K562 (cell line): Measurements from ENCODE around the gene NTM. TPM values are rescaled to one million over a fixed set of nuclear protein-coding genes. Genes with fewer than 3 reads are reported as not detected.

Experiments
- ATAC-seq: fragments of 200-7000 bp; cut with Tn5 transposase; 3 replicates; pipeline ENCODE4 v1.9.1; 2020; ENCODE audit warnings: moderate library complexity
- BruUV-seq: library from RNA; stranded (reverse); fragments of 400-500 nt; replicated peaks from 2 replicates; lab custom pipeline; 2021; lab: Mats Ljungman, UMichigan
- CTCF ChIA-PET: fragments of 300-600 bp; formaldehyde crosslinking; extraction: SDS; loops from one replicate; lab custom pipeline; 2021; ENCODE audit warnings: low intra/inter-chr PET ratio; lab: Yijun Ruan, JAX
- POLR2A ChIA-PET: fragments of 300-600, 350-650 bp; sonication (Branson Sonifier 250); formaldehyde crosslinking; extraction: SDS; loops from one replicate; lab custom pipeline; 2021; ENCODE audit warnings: antibody characterized with exemption, inconsistent platforms; lab: Yijun Ruan, JAX
- DNase-seq, 4 experiments: peaks; one replicate each; pipeline versions ENCODE4 v3.0.0 to v3.0.0-alpha.2; 2011 to 2018; ENCODE audit warnings: low spot score in 3 of 4, mixed read lengths in 3 of 4; ENCODE audit errors: extremely low read depth in 1 of 4
- FAIRE-seq: peaks from 2 replicates; lab custom pipeline; 2011; peaks lifted over from hg19 to GRCh38; lab: Jason Lieb, UNC
- H2AFZ ChIP-seq: 2 replicates; pipeline ENCODE4 v1.6.0; 2011; ENCODE audit warnings: low read depth, low read length, control low read depth, inconsistent platforms
- H3K27ac ChIP-seq: fragments of 200-600 bp; 3 replicates; pipeline ENCODE4 v1.8.0; 2011; ENCODE audit warnings: low read depth, mild to moderate bottlenecking, control low read depth, inconsistent platforms, low read length, moderate library complexity, mixed read lengths; ENCODE audit errors: extremely low read depth
- H3K27me3 ChIP-seq, 2 experiments: fragments of 300-600 bp in 1 of 2; 2 replicates in 1 of 2; 3 replicates in 1 of 2; pipeline versions ENCODE4 v1.6.0 to v1.8.0; 2011; ENCODE audit warnings: inconsistent platforms in 2 of 2, low read length in 2 of 2, mild to moderate bottlenecking in 1 of 2, mixed read lengths in 1 of 2, moderate library complexity in 1 of 2; ENCODE audit not compliant: control insufficient read depth in 2 of 2, insufficient read depth in 2 of 2
- H3K36me3 ChIP-seq: fragments of 300-600 bp; 3 replicates; pipeline ENCODE4 v1.8.0; 2011; ENCODE audit warnings: mild to moderate bottlenecking, low read length, inconsistent platforms; ENCODE audit not compliant: control insufficient read depth, insufficient read depth
- H3K4me1 ChIP-seq, 2 experiments: fragments of 200-600 bp in 1 of 2; replicated peaks in 1 of 2; 2 replicates in 1 of 2; 3 replicates in 1 of 2; pipeline versions ENCODE4 v1.5.1 to v1.8.0; 2011; ENCODE audit warnings: inconsistent platforms in 2 of 2, low read length in 2 of 2, mild to moderate bottlenecking in 1 of 2, mixed read lengths in 1 of 2, moderate library complexity in 1 of 2; ENCODE audit not compliant: control insufficient read depth in 2 of 2, insufficient read depth in 2 of 2
- H3K4me2 ChIP-seq: 2 replicates; pipeline ENCODE4 v1.6.1; 2011; ENCODE audit warnings: low read length, control low read depth, inconsistent platforms, mixed read lengths; ENCODE audit not compliant: insufficient read depth
- H3K4me3 ChIP-seq: fragments of 200-600 bp; sonication (generic), shearing (Covaris generic); 2 replicates; pipeline ENCODE4 v1.5.1; 2016; ENCODE audit warnings: control low read depth, inconsistent platforms
- H3K79me2 ChIP-seq: fragments of 200-600 bp; 3 replicates; pipeline ENCODE4 v1.8.0; 2011; ENCODE audit warnings: low read length, inconsistent platforms; ENCODE audit not compliant: control insufficient read depth, insufficient read depth
- H3K9ac ChIP-seq, 2 experiments: 2 replicates each; pipeline versions ENCODE4 v1.6.0 to v1.6.1; 2011; ENCODE audit warnings: low read depth in 2 of 2, low read length in 2 of 2, control low read depth in 1 of 2, inconsistent platforms in 1 of 2, mild to moderate bottlenecking in 1 of 2, mixed read lengths in 1 of 2; ENCODE audit not compliant: insufficient read depth in 1 of 2
- H3K9me1 ChIP-seq: one replicate; pipeline ENCODE4 v1.6.0; 2011; ENCODE audit warnings: inconsistent platforms, mild to moderate bottlenecking, low read length, moderate library complexity; ENCODE audit not compliant: control insufficient read depth, insufficient read depth
- H3K9me3 ChIP-seq: replicated peaks from 2 replicates; pipeline ENCODE4 v1.5.1; 2011; ENCODE audit warnings: low read depth, low read length, inconsistent platforms; ENCODE audit not compliant: control insufficient read depth, insufficient read depth
- H4K20me1 ChIP-seq: replicated peaks from 2 replicates; pipeline ENCODE4 v1.6.1; 2011; ENCODE audit warnings: low read length, inconsistent platforms, mixed read lengths; ENCODE audit not compliant: control insufficient read depth, insufficient read depth
- BRD9 ChIP-seq: fragments of 450-650 bp; IDR thresholded peaks from 2 replicates; pipeline ENCODE4 v1.6.1; 2018; ENCODE audit warnings: low read depth; ENCODE audit not compliant: partially characterized antibody
- FOXK1 ChIP-seq: sonication (generic); formaldehyde crosslinking; IDR thresholded peaks from 2 replicates; pipeline ENCODE4 v1.8.0; 2022; ENCODE audit warnings: missing genetic modification reagents, mild to moderate bottlenecking, borderline replicate concordance
- IFI16 ChIP-seq: fragments of 250-450 bp; sonication (Bioruptor Pico); IDR thresholded peaks from 2 replicates; pipeline ENCODE4 v2.1.2; 2022; ENCODE audit warnings: mild to moderate bottlenecking, inconsistent platforms
- WGBS: fragments of 100-300 bp; shearing (Covaris generic); methylation state at CpG from one replicate; pipeline ENCODE4 v1.1.6; 2016; ENCODE audit warnings: low coverage, mixed read lengths; ENCODE audit not compliant: insufficient coverage; ENCODE audit errors: missing lambda C conversion rate; 5-methylcytosine and 5-hydroxymethylcytosine counted together
- in situ Hi-C: fragments of 300-500 bp; cut with MboI; formaldehyde crosslinking; loops from 4 replicates; pipeline ENCODE4 v1.15.0; 2018; ENCODE audit warnings: inconsistent platforms, mixed read lengths
- intact Hi-C: fragments of 100-400 bp; cut with micrococcal nuclease; formaldehyde crosslinking; loops from 2 replicates; pipeline ENCODE4 v1.14.2; 2022
- polyA plus RNA-seq, 8 experiments: library from polyadenylated mRNA; depleted of rRNA in 4 of 8; stranded (reverse) in 5 of 8; unstranded in 3 of 8; fragments of >200 nt; fragmentation: Nextera tagmentation in 2 of 8; fragmentation: Illumina TruSeq in 1 of 8; extraction: Ambion mirVana in 2 of 8; extraction: Trizol in 1 of 8; gene quantifications; 2 replicates each; pipeline versions ENCODE4 v1.2.1 to v1.2.3, GENCODE V29; 2011 to 2014; ENCODE audit warnings: inconsistent platforms in 1 of 8, missing spikeins in 1 of 8
- total RNA-seq, 7 experiments: library from RNA; depleted of rRNA in 6 of 7; stranded (reverse); fragments of >200 nt in 6 of 7; fragmentation: Illumina TruSeq in 2 of 7; extraction: Trizol in 2 of 7; gene quantifications; 2 replicates each; pipeline versions ENCODE4 v1.2.1 to v1.2.3, GENCODE V29; 2011 to 2021; ENCODE audit warnings: low replicate concordance in 1 of 7
- TF ChIP-seq, protein P1 (sequence below): fragments of 250-450 bp; sonication (Bioruptor Pico); IDR thresholded peaks from 2 replicates; pipeline ENCODE4 v1.8.0; 2022; ENCODE audit warnings: moderate library complexity, mild to moderate bottlenecking, inconsistent platforms
- TF ChIP-seq, protein P2 (sequence below): fragments of 250-450 bp; sonication (Bioruptor Pico); IDR thresholded peaks from 2 replicates; pipeline ENCODE4 v1.5.0; 2021; ENCODE audit warnings: mild to moderate bottlenecking, moderate library complexity

Gene NTM
- total and polyA plus RNA-seq, 9 of the 15 experiments (the other 6 are each of a cell fraction or from before 2014, with no cell fraction given) = not detected

DNA sequence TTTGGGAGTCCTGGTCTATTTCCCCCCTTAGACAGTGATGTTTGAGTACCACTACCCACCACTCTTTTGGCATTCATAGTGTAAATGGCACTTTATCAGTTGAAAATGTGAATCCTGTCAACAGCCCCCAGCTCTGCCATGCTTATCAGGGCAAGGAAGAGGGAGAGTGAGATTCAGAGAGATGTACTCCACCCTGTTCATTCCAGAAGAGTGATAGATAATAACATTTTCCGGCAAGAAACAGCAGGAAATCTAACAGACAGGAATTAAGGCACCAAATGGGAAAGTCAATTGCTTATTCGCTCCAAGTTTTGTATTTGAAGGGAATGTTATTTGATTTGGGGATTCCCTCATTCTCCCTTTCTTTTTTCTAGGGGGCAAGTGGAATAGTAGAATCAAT is 681.9 kb downstream of the NTM start:
- Histone ChIP-seq H2AFZ (no peak overlapping the region), H3K4me1 (no peaks in the 10 kb centered on the region), H3K79me2 (no peaks in the 10 kb centered on the region), H3K36me3 (no peaks in the 10 kb centered on the region), H3K9ac (no peak overlapping the region), H3K27me3 (no peaks in the 10 kb centered on the region), H4K20me1 (no peaks in the 10 kb centered on the region), H3K4me2 (no peak overlapping the region), H3K9me3 (peaks cover 2% of the 10 kb centered on the region; the same call in 1 of the 2 replicates), H3K27ac (no peak overlapping the region), H3K4me3 (no peak overlapping the region), H3K9me1 (no peaks in the 10 kb centered on the region)
- intact Hi-C loops = no loop called here
- CTCF ChIA-PET = no interaction called here
- no TSS peak for BruUV-seq
- no peak for DNase-seq
- POLR2A ChIA-PET = no interaction called here
- no peak for FAIRE-seq
- no peak for ATAC-seq
- in situ Hi-C loops = no loop called here
- TF ChIP-seq BRD9 (no peak), FOXK1 (no peak), IFI16 (CRISPR knock-in tag) (no peak)
- TF ChIP-seq, protein P1, sequence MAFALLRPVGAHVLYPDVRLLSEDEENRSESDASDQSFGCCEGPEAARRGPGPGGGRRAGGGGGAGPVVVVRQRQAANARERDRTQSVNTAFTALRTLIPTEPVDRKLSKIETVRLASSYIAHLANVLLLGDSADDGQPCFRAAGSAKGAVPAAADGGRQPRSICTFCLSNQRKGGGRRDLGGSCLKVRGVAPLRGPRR = no peak
- TF ChIP-seq, protein P2, sequence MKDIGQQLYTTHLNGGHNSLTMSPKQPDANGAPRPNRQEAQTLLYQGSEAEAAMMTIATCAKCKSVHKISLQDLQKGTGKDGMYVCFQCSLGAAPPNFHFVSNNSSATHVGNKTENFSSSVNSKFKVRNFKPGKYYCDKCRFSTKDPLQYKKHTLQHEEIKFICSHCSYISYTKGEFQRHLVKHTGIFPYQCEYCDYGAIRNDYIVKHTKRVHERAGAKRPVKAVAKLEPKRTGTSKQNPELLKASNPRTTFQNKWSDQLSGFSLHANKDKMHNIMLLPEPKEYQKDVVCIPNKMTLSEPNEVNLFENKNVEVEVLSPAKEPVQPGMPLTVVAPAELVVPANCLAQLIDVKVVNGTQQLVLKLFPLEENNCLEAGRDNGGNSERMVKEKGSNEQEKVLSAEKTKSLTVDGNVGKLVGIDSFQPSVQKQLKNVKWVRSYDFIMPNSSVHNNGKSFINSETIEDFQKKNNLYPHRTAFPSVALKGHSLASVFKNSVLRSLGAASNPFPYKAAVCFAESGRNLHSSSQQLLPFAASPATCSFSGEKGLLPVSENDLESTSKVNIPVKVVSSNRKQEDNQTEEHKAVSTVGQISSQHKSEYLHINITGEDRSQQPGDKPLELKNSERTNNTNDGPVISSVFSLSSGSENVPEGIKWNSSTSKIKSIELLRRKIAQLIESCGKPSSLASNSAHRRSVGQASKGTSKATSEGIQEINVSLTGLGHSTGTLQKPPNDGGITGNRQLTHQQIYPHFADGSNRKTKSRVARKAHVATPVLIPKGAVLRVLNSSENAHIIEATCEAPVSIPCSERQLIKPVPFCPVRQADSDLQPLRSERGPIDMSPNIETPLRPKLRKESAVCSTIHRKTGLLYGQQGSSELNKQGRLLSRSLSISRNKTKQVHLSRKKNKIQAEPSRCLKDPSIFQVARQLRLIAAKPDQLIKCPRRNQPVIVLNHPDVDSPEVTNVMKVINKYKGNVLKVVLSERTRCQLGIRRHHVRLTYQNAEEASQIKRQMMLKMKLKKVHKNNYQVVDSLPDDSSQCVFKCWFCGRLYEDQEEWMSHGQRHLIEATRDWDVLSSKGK (CRISPR knock-in tag) = no peak
- WGBS = 4% methylated on average over 2 of the region's 2 CpGs
